Glomerular visceral epithelial cell (primary cell): ENCODE results near the gene CTTN.
A peak's percentile ranks its signal among the peaks of the same experiment; 100 is the strongest.
"Not testable (repeated sequence)": the region's sequence is repeated elsewhere in the genome, so short reads cannot be mapped to it uniquely, and the experiment has no call there.

Experiments
- DNase-seq: peaks from one replicate; pipeline ENCODE4 v3.0.0-alpha.2; 2016; ENCODE audit errors: extremely low spot score

The CTTN gene

DNA sequence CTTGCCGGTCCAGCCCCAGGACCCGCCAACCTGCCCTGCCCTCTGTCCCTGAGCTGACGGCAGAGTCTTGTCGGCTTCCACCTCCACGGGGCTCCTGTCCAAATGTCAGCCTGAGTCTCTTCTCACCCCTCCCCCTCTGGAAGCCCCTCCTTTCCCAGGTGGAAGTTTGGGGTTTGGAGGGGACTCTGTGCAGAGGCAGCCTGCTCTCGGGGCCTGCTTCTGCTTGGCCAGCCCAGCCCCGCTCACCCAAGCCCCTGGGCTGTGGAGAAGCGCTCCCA, 31.0 kb downstream of the CTTN start:
- no peak for DNase-seq

GRCh38 chr11:70429724-70430521, 31.6 kb downstream of the CTTN start:
- DNase-seq, result no peak

- DNase-seq, result no peak
Observed at GRCh38 chr11:70430671-70431574, 32.6 kb downstream of the CTTN start.

DNA sequence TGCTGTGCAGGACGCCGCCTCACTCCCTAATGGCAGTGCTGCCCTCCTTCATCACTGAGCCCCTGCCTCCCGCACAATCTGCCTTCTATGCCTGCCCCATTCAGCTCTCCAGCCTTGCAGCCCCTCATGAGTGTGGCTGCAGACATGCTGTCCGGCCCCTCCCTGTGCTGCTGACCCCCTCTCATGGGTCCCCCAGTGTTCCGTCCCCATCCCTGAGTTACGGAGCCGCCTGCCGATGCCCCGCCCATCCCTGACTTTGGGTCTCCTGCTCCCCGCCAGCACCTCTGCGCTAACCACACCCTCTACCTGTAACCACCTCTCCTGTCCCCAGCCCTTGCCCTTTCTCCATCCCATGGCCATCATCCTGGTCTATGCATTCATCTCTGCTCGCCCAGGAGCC, 33.3 kb downstream of the CTTN start:
- DNase-seq, result no peak

DNA sequence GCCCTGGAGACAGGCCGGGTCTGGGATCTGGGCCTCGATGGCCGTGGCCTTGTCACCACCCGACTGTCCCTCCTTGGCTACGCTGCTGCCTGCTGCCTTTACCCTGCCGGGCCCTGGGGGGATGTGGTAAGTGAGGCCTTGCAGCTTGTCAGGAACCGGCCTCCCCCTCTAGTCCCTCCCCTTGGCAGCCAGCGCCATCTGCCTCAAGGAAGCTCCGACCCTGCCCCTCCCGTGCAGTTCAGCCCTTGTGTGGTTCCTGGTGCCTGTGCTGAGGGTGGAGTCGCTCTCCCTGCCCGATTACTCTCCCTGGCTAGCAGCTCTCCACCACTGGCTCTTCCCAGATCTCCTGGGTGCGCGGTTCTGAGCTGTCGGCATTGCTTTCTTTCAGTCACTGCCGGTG, 33.7 kb downstream of the CTTN start:
- DNase-seq, result no peak

DNA sequence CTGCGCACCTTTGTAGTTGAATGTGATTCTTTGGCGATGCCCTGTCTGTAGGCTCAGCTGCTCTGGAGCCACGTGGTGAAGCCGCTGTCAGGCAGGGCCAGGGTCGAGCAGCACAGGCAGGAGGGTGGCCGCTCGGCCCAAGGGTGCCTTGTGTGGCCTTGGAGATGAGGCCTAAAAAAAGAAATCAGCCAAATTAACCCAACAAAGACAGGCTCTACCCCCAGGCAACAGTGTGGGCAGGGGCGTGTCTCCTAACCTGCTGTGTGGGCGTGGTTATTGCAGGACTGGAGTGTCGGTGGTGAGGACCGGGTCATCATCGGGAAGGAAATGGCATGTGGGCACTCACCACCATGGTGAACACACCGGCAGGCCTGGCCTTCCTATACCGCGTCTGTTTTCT, 34.3 kb downstream of the CTTN start:
- no peak for DNase-seq

GRCh38 chr11:70433038-70433437, 34.7 kb downstream of the CTTN start:
- DNase-seq, result no peak

- DNase-seq, result no peak
Observed at GRCh38 chr11:70433526-70433925, 35.2 kb downstream of the CTTN start.

DNA sequence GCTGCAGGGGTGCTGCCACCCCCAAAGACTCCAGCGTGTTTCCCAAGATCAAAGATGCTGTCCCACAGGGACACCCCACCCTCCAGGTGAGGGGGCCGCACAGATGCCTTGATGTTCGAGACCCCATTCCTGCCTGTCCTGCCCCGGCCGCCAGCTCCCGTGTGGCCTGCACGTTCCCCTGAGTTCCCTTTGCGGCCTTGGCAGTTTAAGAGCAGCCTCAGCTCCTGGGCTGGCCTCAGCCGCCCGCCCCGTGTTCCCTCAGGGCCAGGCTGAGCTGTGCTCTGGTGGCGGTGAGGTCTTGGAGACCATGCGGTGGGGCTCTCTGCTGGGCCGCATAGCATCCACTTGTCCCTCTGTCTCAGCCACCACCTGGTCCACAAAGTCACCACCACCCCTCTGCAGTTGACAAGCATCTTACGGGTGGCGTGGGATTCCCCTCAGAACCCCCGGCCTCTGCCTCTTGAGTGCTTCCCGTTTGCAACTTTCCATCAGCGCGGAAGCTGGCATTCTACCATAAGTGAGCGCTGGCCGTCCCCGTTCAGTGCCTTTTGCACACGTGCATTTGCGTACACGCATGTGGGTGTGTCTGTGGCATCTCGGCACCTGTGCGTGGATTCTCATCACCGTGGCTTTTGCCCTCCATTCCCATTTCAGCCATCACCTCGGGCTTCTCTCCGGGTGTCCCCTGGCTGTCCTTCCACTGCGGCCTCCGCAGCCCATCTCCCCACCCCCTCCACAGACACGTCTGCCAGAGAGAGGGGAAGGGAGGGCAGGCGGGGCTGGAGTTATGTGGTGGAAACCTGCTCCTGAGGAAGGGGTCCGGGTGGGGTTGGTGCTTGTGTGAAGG, 35.9 kb downstream of the CTTN start:
- no peak for DNase-seq

- no peak for DNase-seq
Observed at GRCh38 chr11:70434813-70435278, 36.5 kb downstream of the CTTN start.

DNA sequence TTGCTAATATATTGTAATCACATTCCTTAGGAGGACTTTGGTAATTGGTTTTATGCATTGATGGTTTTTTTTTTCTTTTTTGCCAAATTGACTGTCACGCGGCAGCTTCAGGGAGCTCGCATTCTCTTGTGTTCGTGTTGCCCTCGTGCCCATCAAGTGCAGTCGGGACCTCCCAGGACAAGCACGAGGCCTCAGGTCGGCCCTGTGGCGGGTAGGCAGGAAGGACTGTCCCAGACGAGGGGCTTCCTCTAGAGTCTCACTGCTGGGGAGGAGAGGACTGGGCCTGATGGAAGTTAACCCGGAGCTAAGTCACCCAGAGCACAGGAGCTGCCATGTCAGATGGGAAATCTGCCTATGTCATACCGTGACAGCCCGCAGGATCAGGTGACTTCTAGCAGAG, 37.0 kb downstream of the CTTN start:
- no peak for DNase-seq

GRCh38 chr11:70435765-70436500, 37.6 kb downstream of the CTTN start:
- DNase-seq, result no peak

DNA sequence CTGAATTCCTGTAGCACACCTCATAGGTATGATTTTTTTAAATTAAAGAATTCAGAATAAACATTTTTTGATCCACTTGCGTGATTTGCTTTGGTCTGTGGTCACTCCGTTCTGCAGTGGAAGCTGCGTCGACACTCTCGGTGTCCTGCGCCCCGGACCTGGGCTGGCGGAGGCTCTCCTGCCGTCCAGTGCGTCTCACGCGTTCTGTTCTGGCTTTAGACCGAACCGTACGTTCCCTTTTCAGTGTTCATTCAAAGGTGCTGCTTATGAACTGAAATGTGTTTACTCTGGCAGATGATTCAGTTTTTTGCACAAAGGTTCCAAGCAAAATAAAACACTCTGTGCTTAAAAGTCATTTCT, 38.2 kb downstream of the CTTN start:
- no peak for DNase-seq

GRCh38 chr11:70437111-70437784, 38.9 kb downstream of the CTTN start:
- peak; percentile 49 for DNase-seq

GRCh38 chr11:70440206-70440605, 41.9 kb downstream of the CTTN start:
- DNase-seq, result no peak

DNA sequence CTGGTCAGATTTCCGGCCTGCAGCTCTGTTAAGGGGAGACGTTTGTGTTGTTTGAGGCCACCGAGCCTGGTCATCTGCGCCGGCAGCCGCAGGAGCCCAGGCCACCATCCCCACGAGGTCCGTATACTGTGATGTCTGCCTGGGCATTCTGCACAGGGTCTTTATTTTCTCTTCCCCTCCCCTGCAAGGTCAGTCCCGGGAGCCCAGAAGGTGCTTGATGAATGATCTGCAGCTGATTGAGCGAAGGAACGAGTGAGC, 45.4 kb downstream of the CTTN start:
- DNase-seq, result no peak

DNA sequence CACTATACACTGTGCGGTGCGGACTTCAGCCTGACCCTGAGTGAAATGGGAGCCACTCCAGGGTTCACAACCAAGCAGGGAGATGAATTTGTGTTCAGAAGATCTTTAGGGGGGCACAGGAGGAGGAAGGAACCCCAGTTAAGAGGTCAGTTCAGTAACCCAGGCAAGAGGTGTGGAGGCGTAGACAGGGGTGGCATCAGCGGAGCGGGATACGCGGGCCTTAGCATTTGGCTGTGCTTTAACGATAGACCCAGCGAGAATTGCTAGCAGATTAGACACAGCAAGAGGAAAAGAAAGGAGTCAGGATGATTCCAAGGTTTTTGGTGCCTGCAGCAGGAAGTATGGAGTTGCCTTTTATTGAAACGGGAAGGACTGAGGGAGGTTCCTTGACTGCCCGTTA, 46.8 kb downstream of the CTTN start:
- DNase-seq, result no peak

GRCh38 chr11:70445605-70446004, 47.3 kb downstream of the CTTN start:
- DNase-seq, result no peak

GRCh38 chr11:70448983-70449567, 50.7 kb downstream of the CTTN start:
- DNase-seq, result no peak

- DNase-seq, result no peak
Observed at GRCh38 chr11:70454197-70454767, 56.0 kb downstream of the CTTN start.

DNA sequence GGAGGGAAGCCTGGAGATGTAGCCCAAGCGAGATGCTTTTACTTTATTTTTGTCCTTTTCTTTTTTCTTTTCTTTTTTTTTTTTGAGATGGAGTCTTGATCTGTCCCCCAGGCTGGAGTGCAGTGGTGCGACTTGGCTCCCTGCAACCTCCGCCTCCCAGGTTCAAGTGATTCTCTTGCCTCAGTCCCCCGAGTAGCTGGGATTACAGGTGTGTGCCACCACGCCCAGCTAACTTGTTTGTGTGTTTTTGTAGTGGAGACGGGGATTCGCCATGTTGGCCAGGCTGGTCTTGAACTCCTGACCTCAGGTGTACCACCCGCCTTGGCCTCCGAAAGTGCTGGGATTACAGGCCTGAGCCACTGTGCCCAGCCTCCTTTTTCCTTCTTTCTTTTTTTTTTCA, 56.5 kb downstream of the CTTN start:
- not testable (repeated sequence) for DNase-seq
